NCI-H82 treated with DMSO at 0.1 percent for 48 hours (cell line): ENCODE data around the gene COL4A5.

Experiments used
- DNase-seq: peaks from one replicate; lab custom pipeline; 2025; ENCODE audit not compliant: unreplicated experiment; lab: John Stamatoyannopoulos, UW

The COL4A5 gene

GRCh38 chrX:108640817-108641216, 201.2 kb downstream of the COL4A5 start:
- DNase-seq: no peak

GRCh38 chrX:108641589-108642272, 202.1 kb downstream of the COL4A5 start:
- DNase-seq: no peak

GRCh38 chrX:108642273-108642628, 202.6 kb downstream of the COL4A5 start:
- no peak for DNase-seq

GRCh38 chrX:108664701-108665100, 225.1 kb downstream of the COL4A5 start:
- DNase-seq: no peak

- no peak for DNase-seq
Observed at GRCh38 chrX:108666101-108666500, 226.5 kb downstream of the COL4A5 start.

- no peak for DNase-seq
Observed at GRCh38 chrX:108671526-108671925, 231.9 kb downstream of the COL4A5 start.

GRCh38 chrX:108696690-108697089, 257.1 kb downstream of the COL4A5 start:
- no peak for DNase-seq

- no peak for DNase-seq
Observed at GRCh38 chrX:108699368-108699767, 259.7 kb downstream of the COL4A5 start.

GRCh38 chrX:108701633-108702032, 262.0 kb downstream of the COL4A5 start:
- no peak for DNase-seq

- DNase-seq: no peak
Observed at GRCh38 chrX:108702530-108702929, 262.9 kb downstream of the COL4A5 start.

GRCh38 chrX:108704839-108705238, 265.2 kb downstream of the COL4A5 start:
- DNase-seq: no peak

GRCh38 chrX:108712886-108713285, 273.2 kb downstream of the COL4A5 start:
- DNase-seq: no peak

- no peak for DNase-seq
Observed at GRCh38 chrX:108722561-108722960, 282.9 kb downstream of the COL4A5 start.

GRCh38 chrX:108726748-108727147, 287.1 kb downstream of the COL4A5 start:
- DNase-seq: no peak

GRCh38 chrX:108731153-108731552, 291.5 kb downstream of the COL4A5 start:
- DNase-seq: no peak

- DNase-seq: no peak
Observed at GRCh38 chrX:108732630-108733321, 293.1 kb downstream of the COL4A5 start.

- DNase-seq: no peak
Observed at GRCh38 chrX:108734426-108734825, 294.8 kb downstream of the COL4A5 start.

- DNase-seq: no peak
Observed at GRCh38 chrX:108735091-108735678, 295.5 kb downstream of the COL4A5 start.

- DNase-seq: no peak
Observed at GRCh38 chrX:108735679-108736508, 296.3 kb downstream of the COL4A5 start.

GRCh38 chrX:108736509-108737479, 297.2 kb downstream of the COL4A5 start, which contains the start of gene IRS4:
IRS4 (minus strand) TSS chrX:108736563.
- no peak for DNase-seq
